ENCODE measurements around the gene TTLL12. TPM values are rescaled to one million over a fixed set of nuclear protein-coding genes. Genes with fewer than 3 reads are reported as not detected.

Gene TTLL12
- total RNA-seq, 1 donor from 2014 or later: 10.6 TPM

DNA sequence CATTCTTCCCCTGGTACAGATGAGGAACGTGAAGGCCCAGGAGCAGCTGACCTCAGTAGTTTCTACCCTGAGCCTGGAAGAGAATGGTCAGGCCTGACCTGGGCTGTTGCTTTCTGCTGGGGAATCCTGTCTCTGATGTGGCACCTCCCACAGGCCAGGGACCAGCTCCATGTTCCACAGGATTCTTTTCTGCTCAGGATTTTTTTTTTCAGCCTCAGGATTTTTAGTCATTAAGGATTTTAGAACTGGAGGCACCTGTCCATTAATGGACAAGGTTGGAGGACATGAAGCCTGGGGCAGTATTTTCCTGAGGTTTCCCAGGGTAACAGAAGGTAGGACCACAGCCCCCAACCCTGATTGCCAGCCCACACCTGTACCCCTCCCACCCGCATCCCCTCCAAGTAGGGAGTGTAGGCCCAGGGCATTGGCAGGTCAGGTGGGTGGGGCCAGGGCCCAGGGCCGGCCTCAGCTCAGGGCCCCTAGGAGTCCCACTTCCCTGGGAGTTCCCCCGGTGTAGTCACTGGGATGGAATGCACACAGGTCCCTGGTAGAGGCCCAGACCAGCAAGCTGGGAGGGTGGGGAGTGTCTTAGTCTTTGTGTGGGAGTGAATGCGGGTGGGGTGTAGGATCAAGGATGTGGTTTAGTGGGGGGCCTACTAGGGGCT, 60.3 kb downstream of the TTLL12 start:
- H3K4me3 ChIP-seq: no peak overlapping the region
- H3K9me3 ChIP-seq: no peaks in the 10 kb centered on the region
- H3K36me3 ChIP-seq: no peaks in the 10 kb centered on the region
- H3K27ac ChIP-seq: no peak overlapping the region
- peaks cover 0 to under 1% of the 10 kb centered on the region in 2 donors for H3K4me1 ChIP-seq
- intact Hi-C loops (cut with DNase I): no loop called here
- no peak for DNase-seq (ENCODE audit: low spot score in 2 of 2)
- H3K27me3 ChIP-seq: no peaks in the 10 kb centered on the region
- TF ChIP-seq, protein P1, sequence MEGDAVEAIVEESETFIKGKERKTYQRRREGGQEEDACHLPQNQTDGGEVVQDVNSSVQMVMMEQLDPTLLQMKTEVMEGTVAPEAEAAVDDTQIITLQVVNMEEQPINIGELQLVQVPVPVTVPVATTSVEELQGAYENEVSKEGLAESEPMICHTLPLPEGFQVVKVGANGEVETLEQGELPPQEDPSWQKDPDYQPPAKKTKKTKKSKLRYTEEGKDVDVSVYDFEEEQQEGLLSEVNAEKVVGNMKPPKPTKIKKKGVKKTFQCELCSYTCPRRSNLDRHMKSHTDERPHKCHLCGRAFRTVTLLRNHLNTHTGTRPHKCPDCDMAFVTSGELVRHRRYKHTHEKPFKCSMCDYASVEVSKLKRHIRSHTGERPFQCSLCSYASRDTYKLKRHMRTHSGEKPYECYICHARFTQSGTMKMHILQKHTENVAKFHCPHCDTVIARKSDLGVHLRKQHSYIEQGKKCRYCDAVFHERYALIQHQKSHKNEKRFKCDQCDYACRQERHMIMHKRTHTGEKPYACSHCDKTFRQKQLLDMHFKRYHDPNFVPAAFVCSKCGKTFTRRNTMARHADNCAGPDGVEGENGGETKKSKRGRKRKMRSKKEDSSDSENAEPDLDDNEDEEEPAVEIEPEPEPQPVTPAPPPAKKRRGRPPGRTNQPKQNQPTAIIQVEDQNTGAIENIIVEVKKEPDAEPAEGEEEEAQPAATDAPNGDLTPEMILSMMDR (IDR thresholded peaks at IDR 0.05): no peak

DNA sequence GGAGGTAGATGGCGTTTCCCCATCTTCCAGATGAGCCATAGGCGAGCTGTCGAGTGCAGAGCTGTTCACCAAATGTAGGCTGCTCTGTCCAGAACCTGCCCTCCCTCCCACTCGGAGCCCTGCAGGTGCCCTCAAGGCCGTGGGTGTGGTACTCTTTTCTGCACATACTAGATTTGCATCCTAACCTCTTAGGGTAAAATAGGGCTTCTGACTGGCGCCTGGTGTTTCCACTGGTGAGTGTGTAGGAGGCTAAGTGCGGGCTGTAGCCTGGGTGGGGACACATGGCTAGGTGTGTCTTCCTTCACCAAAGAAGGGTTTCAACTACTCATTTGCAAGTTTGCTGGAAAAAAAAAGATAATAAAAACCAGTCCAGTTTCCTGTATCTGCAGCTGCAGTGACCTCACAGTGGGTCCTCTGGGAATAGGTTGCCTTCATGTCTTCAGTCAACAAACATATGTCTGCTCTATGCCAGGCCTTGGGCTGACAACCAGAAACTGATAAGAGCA, 67.9 kb downstream of the TTLL12 start:
- Histone ChIP-seq H3K36me3 (no peaks in the 10 kb centered on the region), H3K4me3 (no peak overlapping the region), H3K4me1 (no peaks in the 10 kb centered on the region), H3K27me3 (no peaks in the 10 kb centered on the region), H3K27ac (no peak overlapping the region), H3K9me3 (no peaks in the 10 kb centered on the region)
- no peak for DNase-seq (ENCODE audit: low spot score in 2 of 2)
- TF ChIP-seq, protein P1 (IDR thresholded peaks at IDR 0.05): no peak
- intact Hi-C loops (cut with DNase I): no loop called here

DNA sequence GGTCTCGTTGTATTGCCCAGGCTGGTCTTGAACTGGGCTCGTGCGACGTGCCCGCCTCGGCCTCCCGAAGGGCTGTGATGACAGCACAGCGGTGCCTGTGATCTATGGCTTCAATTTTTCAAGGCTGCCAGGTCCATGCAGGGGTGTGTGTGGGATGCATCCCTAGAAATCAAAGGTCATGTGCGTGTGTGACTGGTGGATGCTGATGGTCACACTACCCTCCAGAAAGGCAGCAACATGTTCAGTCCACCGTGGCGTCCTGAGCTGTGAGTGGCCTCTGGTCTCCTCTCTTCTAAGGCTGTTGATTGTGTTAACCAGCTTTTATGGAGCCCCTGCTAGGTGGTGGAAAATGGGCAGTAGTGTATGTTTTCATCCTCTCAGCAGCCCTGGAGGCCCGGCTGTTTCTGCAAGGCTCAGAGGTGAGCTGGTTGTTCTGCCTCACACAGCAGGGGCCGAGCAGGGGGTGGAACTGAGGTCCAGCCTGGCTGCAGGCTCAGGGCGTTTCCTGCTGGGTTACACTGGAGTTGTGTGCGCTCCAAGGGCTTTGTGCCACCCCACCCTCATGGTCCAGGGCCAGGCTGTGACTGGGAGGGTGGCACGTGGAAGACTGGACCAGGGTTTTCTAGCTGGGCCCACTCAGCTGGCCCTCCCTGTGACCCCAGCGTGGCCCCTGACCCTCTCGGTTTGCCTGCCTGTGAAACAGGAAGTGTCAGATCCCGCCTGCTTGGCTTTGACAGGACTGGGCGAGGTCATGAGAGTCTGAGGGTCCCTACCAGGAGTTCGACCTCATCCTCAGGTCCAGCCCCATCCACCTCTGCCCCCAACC, 68.7 kb downstream of the TTLL12 start:
- H3K27ac ChIP-seq: no peak overlapping the region
- H3K36me3 ChIP-seq: no peaks in the 10 kb centered on the region
- intact Hi-C loops (cut with DNase I): no loop called here
- H3K4me3 ChIP-seq: no peak overlapping the region
- H3K9me3 ChIP-seq: no peaks in the 10 kb centered on the region
- no peaks in the 10 kb centered on the region for H3K4me1 ChIP-seq
- H3K27me3 ChIP-seq: no peaks in the 10 kb centered on the region
- TF ChIP-seq, protein P1 (IDR thresholded peaks at IDR 0.05): no peak
- DNase-seq (ENCODE audit: low spot score in 2 of 2): no peak

DNA sequence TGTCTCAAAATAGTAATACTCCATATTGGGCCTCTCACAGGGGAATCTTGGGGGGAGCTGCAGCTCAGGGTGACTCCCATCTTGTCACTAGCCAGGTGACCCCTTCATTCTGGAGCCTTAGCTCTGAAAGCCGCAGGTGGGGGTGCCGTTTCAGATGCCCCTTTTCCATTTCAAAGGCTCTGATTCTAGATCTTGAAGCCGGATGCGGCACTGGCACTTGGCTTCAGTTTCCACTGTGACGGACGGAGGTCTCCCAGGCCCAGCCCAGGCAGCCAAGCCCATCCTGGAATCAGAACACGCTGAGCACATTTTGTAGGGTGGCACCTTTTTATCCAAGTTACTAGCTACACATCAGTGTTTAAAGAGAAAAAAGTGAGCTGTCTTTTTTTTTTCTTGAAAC, 70.0 kb downstream of the TTLL12 start:
- no peak overlapping the region for H3K4me3 ChIP-seq
- H3K27ac ChIP-seq: no peak overlapping the region
- intact Hi-C loops (cut with DNase I): no loop called here
- no peak for DNase-seq (ENCODE audit: low spot score in 2 of 2)
- H3K4me1 ChIP-seq: no peaks in the 10 kb centered on the region
- no peaks in the 10 kb centered on the region for H3K36me3 ChIP-seq
- TF ChIP-seq, protein P1 (IDR thresholded peaks at IDR 0.05): no peak
- H3K9me3 ChIP-seq: no peaks in the 10 kb centered on the region
- H3K27me3 ChIP-seq: peaks cover under 1% of the 10 kb centered on the region

Other genes starting within 250 kb of the TTLL12 start
- 95.5 TPM for gene PACSIN2, start 172.0 kb downstream of the TTLL12 start, total RNA-seq
- 0.21 TPM for gene TTLL1, start 97.7 kb downstream of the TTLL12 start, total RNA-seq
- not detected for gene BIK, start 76.4 kb downstream of the TTLL12 start, total RNA-seq
- 4.6 TPM for gene MCAT, start 43.7 kb downstream of the TTLL12 start, total RNA-seq
- 961 TPM for gene TSPO, start 35.6 kb downstream of the TTLL12 start, total RNA-seq
- gene SCUBE1, start 156.2 kb upstream of the TTLL12 start, total RNA-seq: 2.9 TPM
- gene MPPED1, start 224.9 kb upstream of the TTLL12 start, total RNA-seq: not detected